Uterus (tissue), 2 donors: ENCODE data around the gene ZNF423.

Experiments
- POLR2A ChIP-seq, 2 donors: fragments of 450-650 bp; IDR thresholded peaks; one replicate each; pipeline ENCODE4 v1.6.1; 2016; ENCODE audit warnings: antibody characterized with exemption in 2 of 2, mild to moderate bottlenecking in 1 of 2, moderate library complexity in 1 of 2
- TF ChIP-seq, protein P1 (sequence below), 4 experiments: fragments of 200-600 bp in 2 of 4; fragments of 450-650 bp in 2 of 4; sonication (generic) in 2 of 4; IDR thresholded peaks; one replicate each; pipeline ENCODE4 v1.5.1; 2016 to 2019; ENCODE audit warnings: antibody characterized with exemption in 4 of 4, mild to moderate bottlenecking in 2 of 4, moderate library complexity in 1 of 4

DNA sequence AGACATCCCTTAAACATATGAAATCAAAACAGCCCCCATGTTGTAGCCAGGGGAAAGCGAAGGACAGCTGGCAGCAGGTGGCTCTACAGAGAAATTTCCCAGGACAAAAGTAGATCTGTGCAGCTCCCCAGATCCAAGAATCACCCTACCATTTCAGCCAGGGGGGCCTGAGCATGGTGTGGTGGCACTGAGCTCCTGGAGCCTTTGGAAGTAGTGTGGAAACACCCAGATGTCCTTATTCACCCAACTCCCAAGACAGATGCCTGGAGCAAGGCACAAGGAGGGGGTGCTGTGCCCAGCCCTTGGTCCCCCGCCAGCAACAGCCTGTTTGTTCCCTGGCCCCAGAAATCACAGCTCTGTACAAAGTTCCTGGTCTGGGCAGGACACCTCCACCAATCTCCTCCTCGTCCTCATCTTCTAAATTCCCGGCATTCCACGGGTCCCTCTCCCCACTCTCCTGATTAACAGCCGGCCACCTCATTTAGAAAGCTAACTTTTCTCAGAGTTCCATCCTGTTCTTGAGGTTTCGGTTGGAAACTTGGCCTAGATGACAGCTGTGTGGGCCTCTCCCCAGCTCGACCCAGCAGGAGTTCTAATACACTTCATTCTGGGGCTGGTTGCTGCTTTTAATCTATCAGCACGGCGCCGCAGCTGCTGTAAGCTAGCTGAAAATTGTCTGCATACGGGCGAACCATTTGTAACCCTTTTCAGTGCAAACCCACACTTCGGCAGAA lies 291.2 kb downstream of the ZNF423 start:
- TF ChIP-seq POLR2A (IDR thresholded peaks at IDR 0.05), result no peak
- TF ChIP-seq, protein P1, sequence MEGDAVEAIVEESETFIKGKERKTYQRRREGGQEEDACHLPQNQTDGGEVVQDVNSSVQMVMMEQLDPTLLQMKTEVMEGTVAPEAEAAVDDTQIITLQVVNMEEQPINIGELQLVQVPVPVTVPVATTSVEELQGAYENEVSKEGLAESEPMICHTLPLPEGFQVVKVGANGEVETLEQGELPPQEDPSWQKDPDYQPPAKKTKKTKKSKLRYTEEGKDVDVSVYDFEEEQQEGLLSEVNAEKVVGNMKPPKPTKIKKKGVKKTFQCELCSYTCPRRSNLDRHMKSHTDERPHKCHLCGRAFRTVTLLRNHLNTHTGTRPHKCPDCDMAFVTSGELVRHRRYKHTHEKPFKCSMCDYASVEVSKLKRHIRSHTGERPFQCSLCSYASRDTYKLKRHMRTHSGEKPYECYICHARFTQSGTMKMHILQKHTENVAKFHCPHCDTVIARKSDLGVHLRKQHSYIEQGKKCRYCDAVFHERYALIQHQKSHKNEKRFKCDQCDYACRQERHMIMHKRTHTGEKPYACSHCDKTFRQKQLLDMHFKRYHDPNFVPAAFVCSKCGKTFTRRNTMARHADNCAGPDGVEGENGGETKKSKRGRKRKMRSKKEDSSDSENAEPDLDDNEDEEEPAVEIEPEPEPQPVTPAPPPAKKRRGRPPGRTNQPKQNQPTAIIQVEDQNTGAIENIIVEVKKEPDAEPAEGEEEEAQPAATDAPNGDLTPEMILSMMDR (IDR thresholded peaks at IDR 0.05), result no peak
